ENCODE data around the gene EDARADD. TPM values are rescaled to one million over a fixed set of nuclear protein-coding genes. Genes with fewer than 3 reads are reported as not detected.

Gene EDARADD
- total and polyA plus RNA-seq, 2 of the 13 experiments (the other 11 are each of a cell fraction or from before 2014, with no cell fraction given), result 0.03 TPM; not detected in 1

DNA sequence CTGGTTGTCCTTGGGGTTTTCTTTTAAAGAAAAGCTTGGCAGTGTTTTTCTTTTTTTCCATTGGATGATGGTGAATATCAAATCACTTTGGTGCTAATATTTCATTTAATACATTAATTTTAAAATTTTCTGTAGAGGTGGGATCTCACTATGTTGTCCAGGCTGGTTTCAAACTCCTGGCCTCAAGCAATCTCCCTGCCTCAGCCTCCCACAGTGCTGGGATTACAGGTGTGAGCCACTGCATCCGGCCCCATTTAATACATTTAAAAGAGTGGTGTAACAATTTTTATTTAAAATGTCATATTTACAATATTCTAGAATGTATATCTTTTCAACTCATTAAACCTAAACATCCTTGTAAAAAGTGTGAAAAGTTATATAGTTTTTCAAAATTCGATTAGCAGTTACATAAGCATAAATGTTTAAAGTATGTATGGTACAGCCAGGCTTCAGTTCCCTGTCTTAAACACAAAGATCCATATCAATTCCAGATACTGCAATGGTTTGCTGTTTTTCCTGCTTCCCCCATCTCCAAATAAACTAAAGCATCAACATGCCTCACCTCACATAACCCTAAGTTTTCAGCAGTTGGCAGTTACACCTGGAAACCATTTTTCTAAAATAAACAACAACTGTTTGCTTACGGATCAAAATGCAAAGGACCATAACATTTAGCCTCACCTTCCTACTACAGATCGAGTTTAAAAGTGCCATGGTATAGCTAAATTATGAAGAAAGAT, 120.8 kb downstream of the EDARADD start (continued):
- no peak for TF ChIP-seq ZBTB25 (CRISPR knock-in tag; IDR thresholded peaks at IDR 0.05)
- TF ChIP-seq TEAD3 (CRISPR knock-in tag; optimal IDR thresholded peaks at IDR 0.05; ENCODE audit: borderline replicate concordance), result peak; percentile 30
- no peak for TF ChIP-seq RFX3 (CRISPR knock-in tag; IDR thresholded peaks at IDR 0.05)
- TF ChIP-seq, protein P1, sequence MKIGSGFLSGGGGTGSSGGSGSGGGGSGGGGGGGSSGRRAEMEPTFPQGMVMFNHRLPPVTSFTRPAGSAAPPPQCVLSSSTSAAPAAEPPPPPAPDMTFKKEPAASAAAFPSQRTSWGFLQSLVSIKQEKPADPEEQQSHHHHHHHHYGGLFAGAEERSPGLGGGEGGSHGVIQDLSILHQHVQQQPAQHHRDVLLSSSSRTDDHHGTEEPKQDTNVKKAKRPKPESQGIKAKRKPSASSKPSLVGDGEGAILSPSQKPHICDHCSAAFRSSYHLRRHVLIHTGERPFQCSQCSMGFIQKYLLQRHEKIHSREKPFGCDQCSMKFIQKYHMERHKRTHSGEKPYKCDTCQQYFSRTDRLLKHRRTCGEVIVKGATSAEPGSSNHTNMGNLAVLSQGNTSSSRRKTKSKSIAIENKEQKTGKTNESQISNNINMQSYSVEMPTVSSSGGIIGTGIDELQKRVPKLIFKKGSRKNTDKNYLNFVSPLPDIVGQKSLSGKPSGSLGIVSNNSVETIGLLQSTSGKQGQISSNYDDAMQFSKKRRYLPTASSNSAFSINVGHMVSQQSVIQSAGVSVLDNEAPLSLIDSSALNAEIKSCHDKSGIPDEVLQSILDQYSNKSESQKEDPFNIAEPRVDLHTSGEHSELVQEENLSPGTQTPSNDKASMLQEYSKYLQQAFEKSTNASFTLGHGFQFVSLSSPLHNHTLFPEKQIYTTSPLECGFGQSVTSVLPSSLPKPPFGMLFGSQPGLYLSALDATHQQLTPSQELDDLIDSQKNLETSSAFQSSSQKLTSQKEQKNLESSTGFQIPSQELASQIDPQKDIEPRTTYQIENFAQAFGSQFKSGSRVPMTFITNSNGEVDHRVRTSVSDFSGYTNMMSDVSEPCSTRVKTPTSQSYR (CRISPR knock-in tag; IDR thresholded peaks at IDR 0.05; ENCODE audit: borderline replicate concordance), result peak; percentile 72; the same call in 1 of the 2 replicates
- peak; percentile 67; the same call in 1 of the 2 replicates for TF ChIP-seq ZMAT3 (CRISPR knock-in tag; conservative IDR thresholded peaks at IDR 0.05)
- TF ChIP-seq MEF2D (CRISPR knock-in tag; IDR thresholded peaks at IDR 0.05), result peak; percentile 66; the same call in 1 of the 2 replicates
- TF ChIP-seq ZNF12 (CRISPR knock-in tag; IDR thresholded peaks at IDR 0.05), result no peak
- no peak for TF ChIP-seq TAF15 (IDR thresholded peaks at IDR 0.05; ENCODE audit: low read depth, low read length, poor library complexity, severe bottlenecking)
- no peak for TF ChIP-seq ZNF552 (CRISPR knock-in tag; IDR thresholded peaks at IDR 0.05; ENCODE audit: borderline replicate concordance)
- TF ChIP-seq FOXJ3 (CRISPR knock-in tag; IDR thresholded peaks at IDR 0.05; ENCODE audit: borderline replicate concordance), result no peak
- peak; percentile 31; the same call in 1 of the 2 replicates for TF ChIP-seq GFI1 (CRISPR knock-in tag; IDR thresholded peaks at IDR 0.05; ENCODE audit: borderline replicate concordance)
- TF ChIP-seq NR0B2 (CRISPR knock-in tag; IDR thresholded peaks at IDR 0.05), result no peak
- TF ChIP-seq ZSCAN29 (CRISPR knock-in tag; conservative IDR thresholded peaks at IDR 0.05), result no peak
- TF ChIP-seq MED13 (CRISPR knock-in tag; IDR thresholded peaks at IDR 0.05), result no peak
- no peak for TF ChIP-seq ZNF891 (CRISPR knock-in tag; IDR thresholded peaks at IDR 0.05)
- peak; percentile 32; the same call in 1 of the 2 replicates for TF ChIP-seq PHF21A (CRISPR knock-in tag; IDR thresholded peaks at IDR 0.05)
- TF ChIP-seq, protein P2, sequence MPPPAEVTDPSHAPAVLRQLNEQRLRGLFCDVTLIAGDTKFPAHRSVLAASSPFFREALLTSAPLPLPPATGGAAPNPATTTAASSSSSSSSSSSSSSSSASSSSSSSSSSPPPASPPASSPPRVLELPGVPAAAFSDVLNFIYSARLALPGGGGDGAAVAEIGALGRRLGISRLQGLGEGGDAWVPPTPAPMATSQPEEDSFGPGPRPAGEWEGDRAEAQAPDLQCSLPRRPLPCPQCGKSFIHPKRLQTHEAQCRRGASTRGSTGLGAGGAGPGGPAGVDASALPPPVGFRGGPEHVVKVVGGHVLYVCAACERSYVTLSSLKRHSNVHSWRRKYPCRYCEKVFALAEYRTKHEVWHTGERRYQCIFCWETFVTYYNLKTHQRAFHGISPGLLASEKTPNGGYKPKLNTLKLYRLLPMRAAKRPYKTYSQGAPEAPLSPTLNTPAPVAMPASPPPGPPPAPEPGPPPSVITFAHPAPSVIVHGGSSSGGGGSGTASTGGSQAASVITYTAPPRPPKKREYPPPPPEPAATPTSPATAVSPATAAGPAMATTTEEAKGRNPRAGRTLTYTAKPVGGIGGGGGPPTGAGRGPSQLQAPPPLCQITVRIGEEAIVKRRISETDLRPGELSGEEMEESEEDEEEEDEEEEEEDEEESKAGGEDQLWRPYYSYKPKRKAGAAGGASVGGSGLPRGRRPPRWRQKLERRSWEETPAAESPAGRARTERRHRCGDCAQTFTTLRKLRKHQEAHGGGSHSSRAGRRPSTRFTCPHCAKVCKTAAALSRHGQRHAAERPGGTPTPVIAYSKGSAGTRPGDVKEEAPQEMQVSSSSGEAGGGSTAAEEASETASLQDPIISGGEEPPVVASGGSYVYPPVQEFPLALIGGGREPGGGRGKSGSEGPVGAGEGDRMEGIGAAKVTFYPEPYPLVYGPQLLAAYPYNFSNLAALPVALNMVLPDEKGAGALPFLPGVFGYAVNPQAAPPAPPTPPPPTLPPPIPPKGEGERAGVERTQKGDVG (CRISPR knock-in tag; IDR thresholded peaks at IDR 0.05; ENCODE audit: borderline replicate concordance), result no peak
- TF ChIP-seq HNRNPUL1 (IDR thresholded peaks at IDR 0.05; ENCODE audit: low read depth, low read length), result no peak
- TF ChIP-seq ZNF672 (CRISPR knock-in tag; IDR thresholded peaks at IDR 0.05), result no peak
- no peak for TF ChIP-seq ZNF773 (CRISPR knock-in tag; IDR thresholded peaks at IDR 0.05; ENCODE audit: borderline replicate concordance)
- peak; percentile 45 for TF ChIP-seq SAP130 (CRISPR knock-in tag; IDR thresholded peaks at IDR 0.05; ENCODE audit: low read depth)
- TF ChIP-seq ZNF547 (CRISPR knock-in tag; IDR thresholded peaks at IDR 0.05), result no peak
- no peak for TF ChIP-seq KDM5A (IDR thresholded peaks at IDR 0.05; ENCODE audit: borderline replicate concordance, low read length)

All from HepG2 (cell line).